Measurements from ENCODE around the gene ZNF883.

DNA sequence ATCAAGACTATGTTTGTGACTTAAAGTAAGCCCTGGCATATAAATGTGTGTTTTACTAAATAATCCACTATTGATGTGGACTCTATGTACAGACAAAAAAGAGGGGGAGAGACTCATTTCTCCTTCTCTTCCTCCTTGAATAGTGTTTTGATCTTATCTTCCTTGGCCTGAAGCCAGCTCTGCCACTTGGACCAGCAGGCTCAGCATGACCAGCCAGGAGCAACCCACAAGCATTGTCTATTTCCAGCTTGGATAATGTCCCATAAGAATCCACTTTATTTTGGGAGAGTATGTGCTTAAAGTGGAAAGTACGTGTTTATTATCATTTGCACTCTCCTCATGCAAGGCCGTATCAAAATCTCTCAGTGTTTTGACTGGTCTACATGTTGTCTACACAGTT lies 97.5 kb downstream of the ZNF883 start:
- TF ChIP-seq, protein P1, sequence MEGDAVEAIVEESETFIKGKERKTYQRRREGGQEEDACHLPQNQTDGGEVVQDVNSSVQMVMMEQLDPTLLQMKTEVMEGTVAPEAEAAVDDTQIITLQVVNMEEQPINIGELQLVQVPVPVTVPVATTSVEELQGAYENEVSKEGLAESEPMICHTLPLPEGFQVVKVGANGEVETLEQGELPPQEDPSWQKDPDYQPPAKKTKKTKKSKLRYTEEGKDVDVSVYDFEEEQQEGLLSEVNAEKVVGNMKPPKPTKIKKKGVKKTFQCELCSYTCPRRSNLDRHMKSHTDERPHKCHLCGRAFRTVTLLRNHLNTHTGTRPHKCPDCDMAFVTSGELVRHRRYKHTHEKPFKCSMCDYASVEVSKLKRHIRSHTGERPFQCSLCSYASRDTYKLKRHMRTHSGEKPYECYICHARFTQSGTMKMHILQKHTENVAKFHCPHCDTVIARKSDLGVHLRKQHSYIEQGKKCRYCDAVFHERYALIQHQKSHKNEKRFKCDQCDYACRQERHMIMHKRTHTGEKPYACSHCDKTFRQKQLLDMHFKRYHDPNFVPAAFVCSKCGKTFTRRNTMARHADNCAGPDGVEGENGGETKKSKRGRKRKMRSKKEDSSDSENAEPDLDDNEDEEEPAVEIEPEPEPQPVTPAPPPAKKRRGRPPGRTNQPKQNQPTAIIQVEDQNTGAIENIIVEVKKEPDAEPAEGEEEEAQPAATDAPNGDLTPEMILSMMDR (IDR thresholded peaks at IDR 0.05), result no peak
- no peak for TF ChIP-seq POLR2A (IDR thresholded peaks at IDR 0.05)

Data from adrenal gland (tissue), 5 donors.